ENCODE results near the gene PLGRKT. TPM values are rescaled to one million over a fixed set of nuclear protein-coding genes. Genes with fewer than 3 reads are reported as not detected.

Gene PLGRKT
- total and polyA plus RNA-seq, 11 donors = 20.8 to 37.2 (median 31.0) TPM

GRCh38 chr9:5452286-5452609 lies 14.5 kb upstream of the PLGRKT start:
- TF ChIP-seq CTCF (IDR thresholded peaks at IDR 0.05) (no peak), POLR2A (IDR thresholded peaks at IDR 0.05) (no peak)
- no peaks in the 10 kb centered on the region for H3K9me3 ChIP-seq
- no peak for DNase-seq
- WGBS, 4 donors = 90 to 96% (median 94%) methylated on average over 1 of the region's 1 CpG
- ATAC-seq = no peak
- peaks cover 0 to 9% (median 3%) of the 10 kb centered on the region in 9 donors for H3K36me3 ChIP-seq
- peak overlapping the region in 1 of 12 donors; percentile 62 for H3K4me3 ChIP-seq
- intact Hi-C loops (cut with DNase I) = loop anchor here in 8 of 10 donors (5.0 to 10.0 kb wide), 5 partner anchors 45 to 383 kb away; partner anchors contain the start of gene ERMP1 (in 1 of the 8)
- H3K27me3 ChIP-seq = no peaks in the 10 kb centered on the region
- peak overlapping the region in 5 of 12 donors; percentile 25 to 97 (median 80) for H3K27ac ChIP-seq
- peaks cover 0 to 83% (median 21%) of the 10 kb centered on the region in 12 donors for H3K4me1 ChIP-seq

DNA sequence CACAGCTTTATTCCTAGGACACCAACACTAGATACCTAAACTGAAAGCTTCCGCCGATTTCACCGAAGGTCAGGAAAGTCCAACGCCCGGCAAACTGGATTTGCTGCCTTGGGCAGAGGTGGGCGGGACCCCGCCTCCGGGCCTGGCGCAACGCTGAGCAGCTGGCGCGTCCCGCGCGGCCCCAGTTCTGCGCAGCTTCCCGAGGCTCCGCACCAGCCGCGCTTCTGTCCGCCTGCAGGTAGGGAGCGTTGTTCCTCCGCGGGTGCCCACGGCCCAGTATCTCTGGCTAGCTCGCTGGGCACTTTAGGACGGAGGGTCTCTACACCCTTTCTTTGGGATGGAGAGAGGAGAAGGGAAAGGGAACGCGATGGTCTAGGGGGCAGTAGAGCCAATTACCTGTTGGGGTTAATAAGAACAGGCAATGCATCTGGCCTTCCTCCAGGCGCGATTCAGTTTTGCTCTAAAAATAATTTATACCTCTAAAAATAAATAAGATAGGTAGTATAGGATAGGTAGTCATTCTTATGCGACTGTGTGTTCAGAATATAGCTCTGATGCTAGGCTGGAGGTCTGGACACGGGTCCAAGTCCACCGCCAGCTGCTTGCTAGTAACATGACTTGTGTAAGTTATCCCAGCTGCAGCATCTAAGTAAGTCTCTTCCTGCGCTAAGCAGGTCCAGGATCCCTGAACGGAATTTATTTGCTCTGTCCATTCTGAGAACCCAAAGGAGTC lies 12.8 kb upstream of the PLGRKT start, which contains the start of gene CD274:
Gene CD274, plus strand, starts transcription at position 184 of the 733 bp plus-strand sequence. CDS start 5,572 bp downstream, outside the sequence.
- Histone ChIP-seq H3K27me3 (no peaks in the 10 kb centered on the region), H3K4me3 (peak within 1 kb of the TSS; percentile 7 to 83 (median 66)), H3K9me3 (no peaks in the 10 kb centered on the region), H3K27ac (peak within 1 kb of the TSS; percentile 6 to 97 (median 80)), H3K4me1 (peaks cover 0 to 85% (median 21%) of the 10 kb centered on the region in 12 donors), H3K36me3 (no peaks in the 10 kb centered on the region)
- intact Hi-C loops (cut with DNase I) = loop anchor here (1.0 to 10.0 kb wide), 9 partner anchors 12 to 384 kb away; partner anchors contain the start of genes ERMP1 (in 1 of the 10) and PLGRKT (in 1 of the 10)
- TF ChIP-seq CTCF (IDR thresholded peaks at IDR 0.05) = peak; percentile 53 to 88 (median 66)
- TF ChIP-seq POLR2A (IDR thresholded peaks at IDR 0.05) = no peak
- ATAC-seq = peak; percentile 96 to 99 (median 98)
- DNase-seq = peak; percentile 90 to 95 (median 94)
- WGBS, 4 donors = 2 to 5% (median 3%) methylated on average over 28 to 36 of the region's 36 CpGs

- ATAC-seq = no peak
These were observed 12.0 kb upstream of the PLGRKT start for GRCh38 chr9:5449521-5450358.

More at GRCh38 chr9:5449521-5450358, 12.0 kb upstream of the PLGRKT start:
- no peaks in the 10 kb centered on the region for H3K9me3 ChIP-seq
- no peaks in the 10 kb centered on the region for H3K36me3 ChIP-seq
- H3K27me3 ChIP-seq = no peaks in the 10 kb centered on the region
- peaks cover 0 to 80% (median 21%) of the 10 kb centered on the region in 12 donors for H3K4me1 ChIP-seq
- peak overlapping the region; percentile 6 to 97 (median 80) for H3K27ac ChIP-seq
- WGBS, 4 donors = 45 to 54% (median 48%) methylated on average over 15 of the region's 15 CpGs
- TF ChIP-seq POLR2A (IDR thresholded peaks at IDR 0.05) = no peak
- TF ChIP-seq CTCF (IDR thresholded peaks at IDR 0.05) = no peak
- intact Hi-C loops (cut with DNase I) = loop anchor here (1.0 to 10.0 kb wide), 12 partner anchors 11 to 705 kb away; partner anchors contain the start of genes AK3 (in 1 of the 10), ERMP1 (in 1 of the 10), INSL6 (in 1 of the 10) and PLGRKT (in 1 of the 10)
- H3K4me3 ChIP-seq = peak overlapping the region; percentile 7 to 83 (median 66)
- DNase-seq = no peak
